ENCODE data around the gene ALKBH1. TPM values are rescaled to one million over a fixed set of nuclear protein-coding genes. Genes with fewer than 3 reads are reported as not detected.

Gene ALKBH1
- total and polyA plus RNA-seq, 8 donors = 5.7 to 21.6 (median 10.2) TPM; not detected in 1

- peaks cover 50 to 100% (median 100%) of the 10 kb centered on the region in 4 donors for H3K36me3 ChIP-seq
- no peak for TF ChIP-seq POLR2AphosphoS5 (IDR thresholded peaks at IDR 0.05)
- TF ChIP-seq EP300 (IDR thresholded peaks at IDR 0.05) = no peak
- TF ChIP-seq POLR2A (IDR thresholded peaks at IDR 0.05) = no peak
- TF ChIP-seq, protein P1, sequence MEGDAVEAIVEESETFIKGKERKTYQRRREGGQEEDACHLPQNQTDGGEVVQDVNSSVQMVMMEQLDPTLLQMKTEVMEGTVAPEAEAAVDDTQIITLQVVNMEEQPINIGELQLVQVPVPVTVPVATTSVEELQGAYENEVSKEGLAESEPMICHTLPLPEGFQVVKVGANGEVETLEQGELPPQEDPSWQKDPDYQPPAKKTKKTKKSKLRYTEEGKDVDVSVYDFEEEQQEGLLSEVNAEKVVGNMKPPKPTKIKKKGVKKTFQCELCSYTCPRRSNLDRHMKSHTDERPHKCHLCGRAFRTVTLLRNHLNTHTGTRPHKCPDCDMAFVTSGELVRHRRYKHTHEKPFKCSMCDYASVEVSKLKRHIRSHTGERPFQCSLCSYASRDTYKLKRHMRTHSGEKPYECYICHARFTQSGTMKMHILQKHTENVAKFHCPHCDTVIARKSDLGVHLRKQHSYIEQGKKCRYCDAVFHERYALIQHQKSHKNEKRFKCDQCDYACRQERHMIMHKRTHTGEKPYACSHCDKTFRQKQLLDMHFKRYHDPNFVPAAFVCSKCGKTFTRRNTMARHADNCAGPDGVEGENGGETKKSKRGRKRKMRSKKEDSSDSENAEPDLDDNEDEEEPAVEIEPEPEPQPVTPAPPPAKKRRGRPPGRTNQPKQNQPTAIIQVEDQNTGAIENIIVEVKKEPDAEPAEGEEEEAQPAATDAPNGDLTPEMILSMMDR (IDR thresholded peaks at IDR 0.05) = no peak
- H3K9me3 ChIP-seq = no peaks in the 10 kb centered on the region
- WGBS, 5 donors = 93 to 97% (median 96%) methylated on average over 3 of the region's 3 CpGs
- no peak for DNase-seq
- H3K4me3 ChIP-seq = no peak overlapping the region
- H3K4me1 ChIP-seq = peaks cover 0 to 5% (median 0%) of the 10 kb centered on the region in 4 donors
- no peaks in the 10 kb centered on the region for H3K27me3 ChIP-seq
- no peak overlapping the region for H3K27ac ChIP-seq
- intact Hi-C loops (cut with DNase I; ENCODE audit: low total_unique reads) = no loop called here
These were observed 14.5 kb upstream of the ALKBH1 start for GRCh38 chr14:77722301-77722700.

GRCh38 chr14:77721437-77721836, 13.6 kb upstream of the ALKBH1 start:
- TF ChIP-seq POLR2A (IDR thresholded peaks at IDR 0.05) (no peak), POLR2AphosphoS5 (IDR thresholded peaks at IDR 0.05) (no peak), EP300 (IDR thresholded peaks at IDR 0.05) (no peak)
- TF ChIP-seq, protein P1 (IDR thresholded peaks at IDR 0.05) = no peak
- 88 to 94% (median 91%) methylated on average over 5 of the region's 5 CpGs for WGBS, 5 donors
- intact Hi-C loops (cut with DNase I; ENCODE audit: low total_unique reads) = no loop called here
- H3K4me3 ChIP-seq = no peak overlapping the region
- no peaks in the 10 kb centered on the region for H3K9me3 ChIP-seq
- peaks cover 52 to 100% (median 100%) of the 10 kb centered on the region in 4 donors for H3K36me3 ChIP-seq
- H3K4me1 ChIP-seq = peaks cover 0 to 5% (median 0%) of the 10 kb centered on the region in 4 donors
- DNase-seq = no peak
- H3K27me3 ChIP-seq = no peaks in the 10 kb centered on the region
- H3K27ac ChIP-seq = no peak overlapping the region

DNA sequence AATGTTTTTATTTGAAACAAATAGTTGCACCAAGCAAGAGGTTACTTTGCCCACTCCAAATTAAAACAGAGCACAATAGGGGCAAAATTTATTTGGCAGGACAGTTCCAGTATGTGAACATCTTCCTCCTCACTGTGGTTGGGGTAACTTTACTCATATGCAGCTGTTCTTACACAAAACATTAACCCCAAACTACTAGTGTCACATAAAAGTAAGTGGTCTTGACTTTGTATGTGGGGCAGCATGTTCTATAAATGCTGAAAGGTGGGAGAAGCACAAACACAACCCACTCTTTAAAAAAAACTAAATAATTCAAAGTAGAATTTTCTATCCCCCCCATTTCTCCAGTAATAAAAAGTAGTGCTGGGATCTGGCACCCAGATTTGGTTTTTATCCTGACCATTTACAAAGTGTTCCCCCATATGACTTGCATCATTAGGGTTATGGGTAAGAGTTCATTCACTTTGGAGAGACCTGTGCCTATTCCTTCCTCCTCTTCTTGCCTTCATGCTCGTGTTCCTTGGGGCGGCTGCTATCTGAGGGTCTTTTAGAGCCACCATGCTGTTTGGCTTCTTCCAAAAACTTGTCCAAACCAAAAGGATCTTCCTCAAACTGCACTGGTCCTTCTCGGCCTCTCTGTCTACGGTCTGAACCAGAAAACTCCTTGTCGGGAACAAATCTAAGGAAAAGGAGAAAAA, 9.9 kb upstream of the ALKBH1 start:
- H3K36me3 ChIP-seq = peaks cover 46 to 100% (median 98%) of the 10 kb centered on the region in 4 donors
- 75 to 85% (median 80%) methylated on average over 5 of the region's 5 CpGs for WGBS, 5 donors

GRCh38 chr14:77714926-77715325, 7.1 kb upstream of the ALKBH1 start:
- H3K9me3 ChIP-seq = no peaks in the 10 kb centered on the region
- 78 to 90% (median 86%) methylated on average over 6 of the region's 6 CpGs for WGBS, 5 donors
- peaks cover 69 to 99% (median 95%) of the 10 kb centered on the region in 4 donors for H3K36me3 ChIP-seq
- no peak for DNase-seq
- intact Hi-C loops (cut with DNase I; ENCODE audit: low total_unique reads) = no loop called here
- no peak overlapping the region for H3K4me3 ChIP-seq
- no peak for TF ChIP-seq POLR2A (IDR thresholded peaks at IDR 0.05)
- TF ChIP-seq EP300 (IDR thresholded peaks at IDR 0.05) = no peak
- TF ChIP-seq, protein P1 (IDR thresholded peaks at IDR 0.05) = no peak
- TF ChIP-seq POLR2AphosphoS5 (IDR thresholded peaks at IDR 0.05) = no peak
- H3K27me3 ChIP-seq = no peaks in the 10 kb centered on the region
- no peak overlapping the region for H3K27ac ChIP-seq
- peaks cover 0 to 29% (median 14%) of the 10 kb centered on the region in 4 donors for H3K4me1 ChIP-seq

More for the DNA sequence above, 9.9 kb upstream of the ALKBH1 start:
- intact Hi-C loops (cut with DNase I; ENCODE audit: low total_unique reads) = no loop called here
- TF ChIP-seq POLR2AphosphoS5 (IDR thresholded peaks at IDR 0.05) (no peak), POLR2A (IDR thresholded peaks at IDR 0.05) (no peak), EP300 (IDR thresholded peaks at IDR 0.05) (no peak)
- TF ChIP-seq, protein P1 (IDR thresholded peaks at IDR 0.05) = no peak
- Histone ChIP-seq H3K4me3 (no peak overlapping the region), H3K27me3 (no peaks in the 10 kb centered on the region), H3K4me1 (peaks cover 0 to 16% (median 6%) of the 10 kb centered on the region in 4 donors), H3K9me3 (no peaks in the 10 kb centered on the region), H3K27ac (no peak overlapping the region)
- no peak for DNase-seq
